MCF 10A (cell line): ENCODE measurements around the gene TAOK3. TPM values are rescaled to one million over a fixed set of nuclear protein-coding genes. Genes with fewer than 3 reads are reported as not detected.

ENCODE experiments used
- BruUV-seq: library from RNA; stranded (reverse); fragments of 400-500 nt; replicated peaks from 2 replicates; lab custom pipeline; 2021; lab: Mats Ljungman, UMichigan
- CTCF ChIA-PET: fragments of 300-600 bp; sonication (Branson Sonifier 250); formaldehyde crosslinking; extraction: SDS; loops from one replicate; lab custom pipeline; 2021; ENCODE audit warnings: antibody characterized with exemption, inconsistent platforms; lab: Yijun Ruan, JAX
- POLR2A ChIA-PET: fragments of 300-600, 350-650 bp; sonication (Branson Sonifier 250); formaldehyde crosslinking; extraction: SDS; loops from one replicate; lab custom pipeline; 2020; ENCODE audit warnings: antibody characterized with exemption, inconsistent platforms; lab: Yijun Ruan, JAX
- DNase-seq: peaks from one replicate; pipeline ENCODE4 v3.0.0-alpha.2; 2018; ENCODE audit not compliant: unreplicated experiment
- H3K27ac Mint-ChIP-seq: one replicate; pipeline ENCODE4 v1.8.0; 2022; ENCODE audit warnings: mild to moderate bottlenecking, low read depth, mixed read lengths; ENCODE audit not compliant: unreplicated experiment
- H3K27me3 Mint-ChIP-seq: one replicate; pipeline ENCODE4 v1.8.0; 2022; ENCODE audit warnings: mixed read lengths; ENCODE audit not compliant: insufficient read depth, unreplicated experiment
- H3K36me3 Mint-ChIP-seq: one replicate; pipeline ENCODE4 v1.8.0; 2022; ENCODE audit warnings: mild to moderate bottlenecking, moderate library complexity, mixed read lengths; ENCODE audit not compliant: insufficient read depth, unreplicated experiment
- H3K4me1 Mint-ChIP-seq: one replicate; pipeline ENCODE4 v1.8.0; 2022; ENCODE audit warnings: mixed read lengths; ENCODE audit not compliant: insufficient read depth, unreplicated experiment
- H3K4me3 Mint-ChIP-seq: one replicate; pipeline ENCODE4 v1.8.0; 2022; ENCODE audit warnings: mild to moderate bottlenecking, moderate library complexity, mixed read lengths; ENCODE audit not compliant: unreplicated experiment
- H3K9me3 Mint-ChIP-seq: one replicate; pipeline ENCODE4 v1.8.0; 2022; ENCODE audit warnings: mixed read lengths; ENCODE audit not compliant: unreplicated experiment
- CTCF ChIP-seq: fragments of 200-600 bp; IDR thresholded peaks from one replicate; pipeline ENCODE4 v1.8.0; 2022; ENCODE audit warnings: antibody characterized with exemption, mild to moderate bottlenecking; ENCODE audit not compliant: unreplicated experiment
- intact Hi-C: fragments of 100-400 bp; cut with micrococcal nuclease; formaldehyde crosslinking; loops from 2 replicates; pipeline ENCODE4 v1.14.1; 2022
- total RNA-seq: library from RNA; stranded (reverse); gene quantifications from 2 replicates; pipeline ENCODE4 v1.2.3, GENCODE V29; 2022

Gene TAOK3
- total RNA-seq, 1 experiment from 2014 or later, result 28.6 TPM

GRCh38 chr12:118145113-118145797 lies 227.5 kb downstream of the TAOK3 start:
- BruUV-seq, result TSS peak; percentile 86
- H3K27ac Mint-ChIP-seq, result no peak overlapping the region
- POLR2A ChIA-PET, result no interaction called here
- DNase-seq, result no peak
- TF ChIP-seq CTCF, result no peak
- H3K9me3 Mint-ChIP-seq, result no peaks in the 10 kb centered on the region
- intact Hi-C loops, result no loop called here
- H3K36me3 Mint-ChIP-seq, result peaks cover 95% of the 10 kb centered on the region
- H3K27me3 Mint-ChIP-seq, result no peaks in the 10 kb centered on the region
- H3K4me3 Mint-ChIP-seq, result no peak overlapping the region
- CTCF ChIA-PET, result interaction anchor here (0.6 to 1.4 kb wide), 3 partner anchors 9 to 270 kb away, joined by 3 to 4 read pairs (median 3); partner anchors contain the start of gene PEBP1
- H3K4me1 Mint-ChIP-seq, result peaks cover 5% of the 10 kb centered on the region

- intact Hi-C loops, result no loop called here
- Mint-ChIP-seq H3K4me3 (no peak overlapping the region), H3K9me3 (no peaks in the 10 kb centered on the region), H3K27me3 (no peaks in the 10 kb centered on the region), H3K27ac (no peak overlapping the region), H3K36me3 (peaks cover 96% of the 10 kb centered on the region), H3K4me1 (peaks cover 5% of the 10 kb centered on the region)
- no peak for TF ChIP-seq CTCF
- BruUV-seq, result no TSS peak
- ChIA-PET CTCF (interaction anchor here (0.6 to 1.4 kb wide), 3 partner anchors 9 to 269 kb away, joined by 3 to 4 read pairs (median 3); partner anchors contain the start of gene PEBP1), POLR2A (no interaction called here)
- no peak for DNase-seq
These were observed 228.2 kb downstream of the TAOK3 start for GRCh38 chr12:118144499-118144898.

GRCh38 chr12:118140825-118141224 lies 231.9 kb downstream of the TAOK3 start:
- H3K36me3 Mint-ChIP-seq, result peaks cover 70% of the 10 kb centered on the region
- H3K27ac Mint-ChIP-seq, result no peak overlapping the region
- H3K9me3 Mint-ChIP-seq, result no peaks in the 10 kb centered on the region
- TF ChIP-seq CTCF, result no peak
- DNase-seq, result no peak
- CTCF ChIA-PET, result interaction anchor here (0.6 to 3.1 kb wide), 7 partner anchors 17 to 266 kb away, joined by 3 to 21 read pairs (median 9); partner anchors contain the start of gene SUDS3
- POLR2A ChIA-PET, result interaction anchor here (1.5 kb wide), 1 partner anchor 9 kb away, joined by 4 read pairs; no protein-coding TSS in a partner anchor
- no TSS peak for BruUV-seq
- no peak overlapping the region for H3K4me3 Mint-ChIP-seq
- intact Hi-C loops, result no loop called here
- no peaks in the 10 kb centered on the region for H3K27me3 Mint-ChIP-seq
- peaks cover 10% of the 10 kb centered on the region for H3K4me1 Mint-ChIP-seq

GRCh38 chr12:118137148-118137678 lies 235.5 kb downstream of the TAOK3 start:
- H3K27me3 Mint-ChIP-seq, result no peaks in the 10 kb centered on the region
- TSS peak; percentile 61 for BruUV-seq
- no peak for DNase-seq
- POLR2A ChIA-PET, result interaction anchor here (0.5 to 3.7 kb wide), 10 partner anchors 16 to 1325 kb away, joined by 3 to 33 read pairs (median 8); partner anchors contain the start of genes SUDS3, TAOK3, VSIG10 and WSB2
- no peak for TF ChIP-seq CTCF
- CTCF ChIA-PET, result interaction anchor here (0.7 to 4.1 kb wide), 9 partner anchors 17 to 294 kb away, joined by 3 to 29 read pairs (median 4); partner anchors contain the start of genes SUDS3 and VSIG10
- H3K27ac Mint-ChIP-seq, result peak overlapping the region; percentile 47
- no peaks in the 10 kb centered on the region for H3K9me3 Mint-ChIP-seq
- peak overlapping the region; percentile 84 for H3K4me3 Mint-ChIP-seq
- peaks cover 7% of the 10 kb centered on the region for H3K4me1 Mint-ChIP-seq
- intact Hi-C loops, result no loop called here
- peaks cover 34% of the 10 kb centered on the region for H3K36me3 Mint-ChIP-seq
